Measurements from ENCODE around the gene FLOT1. TPM values are rescaled to one million over a fixed set of nuclear protein-coding genes. Genes with fewer than 3 reads are reported as not detected.
A peak's percentile ranks its signal among the peaks of the same experiment; 100 is the strongest.

FLOT1 gene
- total and polyA plus RNA-seq, 9 of the 15 experiments (the other 6 are each of a cell fraction or from before 2014, with no cell fraction given): 11.7 to 149 (median 118) TPM

DNA sequence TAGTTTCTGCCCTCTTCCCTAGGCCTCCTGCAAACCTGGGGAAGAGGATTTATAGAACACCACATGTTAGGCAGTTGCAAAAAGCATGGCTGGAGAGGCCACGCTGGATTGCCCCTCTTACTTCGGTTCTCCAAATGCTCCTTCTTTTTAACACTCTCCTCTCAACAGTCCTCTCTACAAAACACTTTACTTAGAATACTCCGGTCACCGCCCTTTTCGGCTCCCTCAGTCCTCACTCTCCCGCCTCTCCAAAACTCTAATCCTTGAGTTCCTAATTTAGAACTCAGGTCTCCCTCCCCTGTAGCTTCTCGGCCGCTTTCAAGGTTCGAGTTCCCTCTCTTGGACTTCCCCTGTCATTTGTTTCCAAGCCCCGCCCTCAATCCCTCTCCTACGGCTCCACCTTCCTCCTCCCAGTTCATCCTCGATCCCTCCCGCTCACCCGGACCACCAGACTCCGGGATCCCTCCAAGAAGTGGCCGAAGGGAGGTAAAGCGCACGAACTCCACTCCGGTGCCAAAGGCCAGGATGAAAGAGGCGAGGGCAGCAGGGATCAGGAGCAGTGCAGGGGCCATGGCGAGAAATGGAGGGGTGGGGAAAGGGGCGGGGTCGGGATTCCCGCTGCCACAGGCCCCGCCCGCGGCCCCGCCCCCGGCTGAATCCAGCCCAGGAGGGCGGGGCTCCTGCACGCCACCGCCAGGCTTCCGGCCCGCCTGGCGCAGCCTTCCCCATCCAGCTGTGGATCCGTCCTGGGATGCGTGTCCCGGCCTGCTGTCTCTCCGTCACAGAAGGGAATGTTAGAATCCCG lies 51.9 kb downstream of the FLOT1 start, which contains the start of gene NRM (continued):
- TF ChIP-seq MAFK (IDR thresholded peaks at IDR 0.05; ENCODE audit: low read length): no peak
- peak; percentile 73; the same call in 1 of the 2 replicates for TF ChIP-seq MEF2D (tag; conservative IDR thresholded peaks at IDR 0.05; ENCODE audit: low read depth)
- TF ChIP-seq CREB5 (CRISPR knock-in tag; IDR thresholded peaks at IDR 0.05): no peak
- TF ChIP-seq BRD4 (IDR thresholded peaks at IDR 0.05): no peak
- no peak for TF ChIP-seq KDM5B (IDR thresholded peaks at IDR 0.05; ENCODE audit: insufficient replicate concordance, low read depth, low read length)
- TF ChIP-seq GABPA (tag; conservative IDR thresholded peaks at IDR 0.05; ENCODE audit: low read depth): peak; percentile 82
- TF ChIP-seq ZNF592 (IDR thresholded peaks at IDR 0.05): no peak
- no peak for TF ChIP-seq TAF9B (IDR thresholded peaks at IDR 0.05; ENCODE audit: partially characterized antibody)
- peak; percentile 32; the same call in 1 of the 2 replicates for TF ChIP-seq ARID1B (IDR thresholded peaks at IDR 0.05)
- no peak for TF ChIP-seq HCFC1 (IDR thresholded peaks at IDR 0.05; ENCODE audit: low read depth, low read length)
- peak; percentile 76 for TF ChIP-seq BRD9 (IDR thresholded peaks at IDR 0.05; ENCODE audit: low read depth, partially characterized antibody)
- no peak for TF ChIP-seq TCF3 (CRISPR knock-in tag; IDR thresholded peaks at IDR 0.05)
- no peak for TF ChIP-seq BACH1 (tag; IDR thresholded peaks at IDR 0.05)
- peak; percentile 73 to 81; a peak in 2 of 4 replicates for TF ChIP-seq SIN3A (IDR thresholded peaks at IDR 0.05; ENCODE audit: borderline replicate concordance in 2 of 2, control insufficient read depth in 1 of 2, low read depth in 2 of 2, low read length in 2 of 2)
- TF ChIP-seq PCBP2 (IDR thresholded peaks at IDR 0.05; ENCODE audit: low read depth, low read length, poor library complexity, severe bottlenecking): no peak
- TF ChIP-seq ESRRA (IDR thresholded peaks at IDR 0.05; ENCODE audit: borderline replicate concordance, low read depth): no peak
- TF ChIP-seq, protein P1, sequence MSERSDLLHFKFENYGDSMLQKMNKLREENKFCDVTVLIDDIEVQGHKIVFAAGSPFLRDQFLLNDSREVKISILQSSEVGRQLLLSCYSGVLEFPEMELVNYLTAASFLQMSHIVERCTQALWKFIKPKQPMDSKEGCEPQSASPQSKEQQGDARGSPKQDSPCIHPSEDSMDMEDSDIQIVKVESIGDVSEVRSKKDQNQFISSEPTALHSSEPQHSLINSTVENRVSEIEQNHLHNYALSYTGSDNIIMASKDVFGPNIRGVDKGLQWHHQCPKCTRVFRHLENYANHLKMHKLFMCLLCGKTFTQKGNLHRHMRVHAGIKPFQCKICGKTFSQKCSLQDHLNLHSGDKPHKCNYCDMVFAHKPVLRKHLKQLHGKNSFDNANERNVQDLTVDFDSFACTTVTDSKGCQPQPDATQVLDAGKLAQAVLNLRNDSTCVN (CRISPR knock-in tag; IDR thresholded peaks at IDR 0.05): no peak; the same call in 1 of the 2 replicates
- TF ChIP-seq SMARCC2 (IDR thresholded peaks at IDR 0.05; ENCODE audit: low read depth): no peak
- TF ChIP-seq FOXK2 (conservative IDR thresholded peaks at IDR 0.05 in 1 of 2, IDR thresholded peaks at IDR 0.05 in 1 of 2; ENCODE audit: low read depth in 2 of 2): no peak; a peak in 1 of 4 replicates
- TF ChIP-seq SIN3B (IDR thresholded peaks at IDR 0.05; ENCODE audit: low read depth): no peak
- TF ChIP-seq LARP7 (IDR thresholded peaks at IDR 0.05): no peak
- TF ChIP-seq NEUROD1 (IDR thresholded peaks at IDR 0.05; ENCODE audit: borderline replicate concordance, low read depth, low read length, partially characterized antibody): no peak
